Measurements from ENCODE around the gene PDSS2.

The PDSS2 gene

DNA sequence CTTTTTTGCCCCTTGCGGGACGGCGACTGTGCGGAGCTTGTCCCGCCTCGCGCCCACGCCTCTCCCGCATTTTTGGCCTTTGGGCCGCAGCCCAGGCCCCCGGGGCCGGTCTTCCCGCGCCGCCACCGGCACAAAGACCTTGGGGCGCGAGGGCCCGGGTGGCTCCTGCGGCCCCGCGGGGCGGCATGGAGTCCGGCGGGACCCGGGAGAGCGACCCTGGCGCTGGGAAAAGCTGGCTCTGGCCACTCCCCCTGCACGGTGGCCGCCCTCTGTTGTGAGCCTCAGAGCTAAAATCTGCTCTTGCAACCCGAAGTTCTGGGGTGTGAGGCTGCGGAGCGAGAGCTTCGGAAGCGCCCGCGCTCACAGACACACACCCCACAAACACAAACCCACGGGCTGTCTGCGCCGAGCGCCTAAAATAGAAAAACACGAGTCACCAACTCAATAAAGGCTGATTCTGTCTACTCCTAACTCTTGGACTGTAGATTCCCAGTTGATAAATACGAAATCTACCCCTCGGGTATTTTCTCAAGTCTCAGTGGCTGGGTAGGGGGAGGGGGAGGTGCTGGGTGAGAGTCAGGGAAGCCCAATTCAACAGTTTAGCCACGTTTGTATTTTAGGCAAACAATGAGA is 343.6 kb downstream of the PDSS2 start:
- peak; percentile 26 for DNase-seq (ENCODE audit: low spot score)

DNA sequence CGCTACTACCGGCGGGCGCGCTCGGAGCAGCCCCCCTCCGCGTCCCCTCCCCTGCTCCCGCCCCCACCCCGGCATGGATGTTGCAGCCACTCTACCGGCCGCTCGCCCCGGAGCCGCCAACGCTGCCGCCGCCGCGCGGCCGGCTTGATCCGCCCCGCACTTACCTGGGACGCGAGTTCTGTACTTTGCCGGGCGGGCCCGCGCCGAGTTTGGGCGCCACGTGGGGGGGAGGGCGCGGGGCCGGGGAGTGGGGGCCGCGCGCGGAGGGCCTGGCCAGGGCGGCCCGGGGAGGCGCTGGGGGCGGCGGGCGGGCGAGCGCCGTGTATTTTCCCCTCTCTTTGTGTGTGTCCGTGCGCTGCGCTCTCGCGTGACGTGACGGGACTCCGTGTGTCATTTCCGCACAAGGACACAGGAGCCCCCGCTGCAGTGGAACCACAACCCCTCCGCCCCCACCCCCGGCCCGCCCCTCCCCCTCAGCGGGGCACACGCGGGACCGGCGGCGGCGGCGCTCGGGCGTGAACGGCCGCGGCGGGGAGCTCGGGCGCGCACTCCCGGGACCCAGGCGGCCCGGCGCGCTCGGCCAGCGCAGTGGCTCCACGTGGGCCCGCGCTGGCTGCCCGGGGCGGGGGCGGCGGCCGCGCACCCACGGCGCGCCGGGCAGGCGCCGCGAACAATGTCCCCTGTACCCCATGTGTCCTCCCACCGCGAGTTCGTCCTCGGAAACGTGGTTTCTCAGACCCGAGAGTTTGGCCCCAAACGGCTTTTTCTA is 344.3 kb downstream of the PDSS2 start, which contains the start of gene BEND3:
Gene BEND3, minus strand, starts transcription at position 590 of the 769 bp plus-strand sequence. CDS start 16,230 bp downstream, outside the sequence.
- no peak for DNase-seq (ENCODE audit: low spot score)

DNA sequence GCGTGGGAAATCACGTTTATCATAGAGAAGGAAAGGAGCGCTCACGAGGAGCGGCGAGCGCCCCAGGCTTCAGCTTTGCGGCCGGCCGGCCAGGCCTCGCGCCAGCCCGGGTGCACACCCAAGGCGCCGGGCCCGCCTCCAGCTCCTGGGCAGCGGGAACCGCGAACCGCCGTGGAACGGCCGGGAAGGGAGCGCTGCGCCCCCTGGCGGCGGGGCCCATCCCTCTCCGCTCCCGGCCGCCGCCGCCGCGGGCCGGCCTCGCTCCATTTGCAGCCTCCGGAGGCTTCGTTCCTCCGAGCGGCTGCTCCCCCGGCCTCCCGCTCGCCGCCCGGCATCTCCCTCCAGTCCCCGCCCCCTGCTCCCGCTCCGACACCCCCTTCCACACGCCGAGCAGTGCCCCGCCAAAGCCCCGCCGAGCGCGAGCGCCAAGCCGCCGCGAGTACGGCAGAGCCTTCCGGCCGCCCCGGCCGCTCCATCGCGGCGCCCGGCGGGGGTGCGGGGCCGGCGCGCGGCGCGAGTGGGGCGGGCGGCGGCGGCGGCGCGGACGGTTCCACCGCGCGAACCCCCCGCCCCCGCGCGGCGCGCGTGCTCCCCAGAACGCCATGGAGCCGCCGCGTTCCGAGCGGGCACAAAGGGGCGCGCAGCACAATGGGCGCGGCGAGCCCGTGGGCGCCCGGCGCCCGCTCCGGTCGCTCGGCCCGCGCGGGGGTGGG is 345.0 kb downstream of the PDSS2 start:
- peak; percentile 72 for DNase-seq (ENCODE audit: low spot score)

DNA sequence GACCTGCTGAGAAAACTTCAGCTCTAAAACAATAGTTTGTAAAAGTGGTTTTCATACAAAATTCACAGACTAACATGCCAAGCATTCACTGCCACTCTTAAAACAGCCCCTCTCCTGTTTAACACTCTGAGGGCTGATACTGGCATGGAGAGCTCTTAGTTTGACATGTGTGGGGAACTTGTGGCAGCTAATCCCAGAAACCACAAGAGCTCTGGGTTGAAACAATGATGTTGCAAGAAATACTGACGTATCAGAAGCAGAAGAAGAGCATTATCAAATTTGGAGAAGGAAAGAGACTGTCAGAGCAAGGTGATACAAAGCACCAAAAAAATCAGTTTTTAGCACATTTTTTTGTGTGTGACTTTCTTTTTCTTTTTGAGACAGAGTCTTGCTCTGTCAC is 349.2 kb downstream of the PDSS2 start:
- no peak for DNase-seq (ENCODE audit: low spot score)

DNA sequence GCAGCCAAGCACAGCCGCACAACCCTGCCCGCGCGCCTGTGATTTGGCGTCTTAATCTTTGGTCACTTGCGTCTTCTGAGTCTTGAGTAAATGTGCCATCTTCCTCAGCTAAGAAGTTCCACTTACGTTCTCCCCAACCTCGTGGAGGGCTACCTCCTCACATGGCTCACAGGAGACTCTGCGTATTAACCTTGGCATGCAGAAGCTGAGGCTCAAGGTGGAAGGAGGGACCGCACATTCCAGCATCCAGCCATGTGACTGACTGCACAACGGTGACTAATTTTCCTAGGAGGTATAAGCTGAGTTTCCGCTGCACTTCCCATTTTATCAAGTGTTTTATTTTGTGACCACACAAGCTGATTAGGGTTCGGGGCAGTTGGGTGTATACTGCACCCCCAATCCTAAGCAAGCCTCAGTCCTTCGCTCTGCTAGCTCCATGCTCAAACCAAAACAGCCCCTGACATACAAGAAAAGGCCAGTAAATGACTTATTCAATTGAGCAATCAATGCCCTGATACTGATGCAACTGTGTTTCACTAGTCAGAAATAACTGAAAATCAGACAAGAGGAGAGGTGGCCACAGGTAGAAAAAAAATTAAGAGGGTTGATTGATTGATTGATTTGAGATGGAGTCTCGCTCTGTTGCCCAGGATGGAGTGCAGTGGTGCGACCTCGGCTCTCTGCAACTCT is 351.0 kb downstream of the PDSS2 start:
- no peak for DNase-seq (ENCODE audit: low spot score)

DNA sequence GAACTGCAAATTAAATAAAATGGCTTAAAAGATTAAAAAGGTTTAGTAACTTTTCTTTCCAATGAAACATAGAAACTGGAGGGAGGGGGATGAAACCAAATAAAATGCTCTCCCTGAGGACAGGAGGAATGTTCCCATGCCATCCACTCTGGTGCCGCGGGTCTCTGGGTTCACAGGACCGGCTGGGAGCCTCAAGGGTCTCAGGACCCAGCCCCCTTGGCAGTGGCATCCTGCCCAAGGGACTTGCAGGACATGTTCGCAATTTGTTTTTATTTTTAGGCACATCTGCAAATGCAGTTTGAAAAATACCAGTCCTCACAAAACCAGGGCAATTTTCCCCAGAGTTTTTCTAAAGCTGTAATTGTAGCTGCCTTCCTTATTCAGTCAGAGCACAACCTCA is 351.6 kb downstream of the PDSS2 start:
- DNase-seq (ENCODE audit: low spot score), result no peak

DNA sequence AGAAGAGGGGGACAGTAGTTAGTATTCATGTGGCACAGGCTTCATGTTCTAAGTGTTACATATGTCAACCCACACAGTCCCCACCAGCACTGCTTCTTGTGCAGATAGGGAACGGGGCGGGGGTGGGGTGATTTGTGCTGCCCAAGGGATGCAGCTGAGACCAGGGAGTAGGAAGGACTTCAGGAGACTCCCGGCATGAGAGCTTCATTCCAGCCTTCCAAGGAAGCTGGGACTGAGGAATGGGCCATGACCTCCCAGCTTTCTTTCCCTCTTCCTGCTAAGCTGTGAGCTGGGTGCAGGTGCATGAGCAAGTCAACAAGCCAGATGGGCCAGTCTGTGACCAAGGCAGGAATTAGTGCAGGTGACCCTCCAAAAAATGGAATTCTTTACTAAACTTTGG is 353.2 kb downstream of the PDSS2 start:
- DNase-seq (ENCODE audit: low spot score), result no peak

DNA sequence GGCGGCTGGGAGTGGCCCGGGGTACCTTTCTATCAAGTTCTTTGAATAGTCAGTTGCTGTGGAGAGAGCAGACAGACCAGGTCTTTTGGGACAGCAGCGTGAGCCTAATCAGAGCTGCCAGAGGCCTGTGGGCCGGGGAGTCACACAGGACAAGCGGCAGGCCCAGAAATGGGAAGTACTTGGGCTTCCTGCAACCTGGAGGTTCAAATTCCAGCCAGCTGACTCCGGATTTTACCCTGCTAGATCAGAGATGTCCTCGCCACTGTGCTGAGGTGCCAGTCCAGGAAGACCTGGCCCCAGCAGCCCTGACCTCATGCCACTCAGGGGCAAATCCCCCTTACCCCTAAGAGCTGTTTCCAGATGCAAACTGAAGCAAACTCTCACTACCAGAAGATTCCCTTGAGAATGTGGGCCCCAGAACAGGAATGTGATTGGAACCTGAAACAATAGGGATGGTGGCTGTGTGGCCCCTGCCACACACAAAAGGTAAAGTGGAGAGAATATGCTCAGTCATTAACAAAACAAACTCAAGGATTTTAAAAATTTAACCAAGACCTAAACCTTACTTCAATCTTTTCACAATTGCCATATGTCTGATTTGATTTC is 353.8 kb downstream of the PDSS2 start:
- DNase-seq (ENCODE audit: low spot score), result no peak

DNA sequence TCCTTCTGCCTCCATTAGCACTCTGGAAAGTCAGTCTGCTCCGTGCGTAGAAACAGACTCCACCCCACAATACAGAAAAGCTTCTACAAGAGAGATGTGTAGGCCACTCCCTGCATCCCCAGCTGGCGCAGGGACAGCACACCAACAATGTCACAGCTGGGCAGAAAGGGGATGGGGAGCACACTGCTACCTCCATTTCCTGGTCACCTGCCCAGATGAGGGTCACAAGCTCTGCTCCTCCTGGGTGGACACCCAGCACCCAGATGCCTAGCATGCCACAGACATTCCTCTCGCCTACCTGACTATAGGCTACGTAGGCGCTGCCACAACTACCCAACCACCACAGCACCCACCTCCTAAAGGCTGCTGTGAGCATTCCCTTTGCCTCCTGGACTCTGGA is 356.3 kb downstream of the PDSS2 start:
- no peak for DNase-seq (ENCODE audit: low spot score)

Data from kidney capillary endothelial cell (primary cell).